Measurements from ENCODE around the gene SERGEF.

The SERGEF gene

DNA sequence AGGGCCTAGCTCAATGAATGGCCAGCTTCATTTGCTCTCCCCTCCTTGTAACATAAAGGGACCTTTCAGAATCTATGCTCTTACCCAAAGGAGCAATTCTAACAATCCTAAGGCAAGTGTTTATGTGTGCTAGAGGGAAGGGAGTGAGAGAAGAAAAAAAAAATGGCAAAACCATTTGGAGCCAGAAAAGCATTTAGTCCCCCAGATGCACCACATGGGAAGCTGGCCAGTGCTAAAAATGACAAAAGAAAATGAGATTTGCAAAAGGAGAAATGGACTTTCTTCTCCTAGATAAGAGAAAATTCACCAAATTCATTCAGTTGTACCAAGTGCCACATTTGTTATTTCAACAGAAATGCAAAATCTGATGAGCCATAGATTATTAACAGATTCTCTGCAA is 52.8 kb downstream of the SERGEF start:
- in situ Hi-C loops (cut with HindIII; ENCODE audit: low pct_unique_long_range_greater_than_20kb, low sequenced_read_pairs) = no loop called here
- no peak for TF ChIP-seq JUND (IDR thresholded peaks at IDR 0.05; ENCODE audit: low read depth)
- DNase-seq (ENCODE audit: low read depth in 1 of 2, low spot score in 1 of 2) = no peak

DNA sequence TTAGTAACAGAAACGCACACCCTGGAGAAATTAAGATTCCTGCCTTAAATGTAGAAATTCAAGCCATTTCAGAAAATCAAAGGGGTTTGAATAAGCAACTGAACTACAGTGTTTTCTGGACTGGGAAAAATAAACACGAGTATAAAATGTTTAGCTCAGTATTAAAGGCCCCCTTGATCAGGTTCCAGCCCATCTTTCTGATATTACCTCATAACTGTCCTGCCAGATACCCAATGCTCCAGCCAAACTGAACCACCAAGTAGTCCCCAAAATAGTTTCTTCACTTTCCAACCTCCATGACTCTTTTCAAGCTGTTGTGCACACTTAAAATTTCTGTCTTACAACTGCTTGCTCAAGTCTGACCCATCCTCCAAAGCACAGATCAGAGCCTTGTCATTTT is 54.4 kb downstream of the SERGEF start:
- TF ChIP-seq JUND (IDR thresholded peaks at IDR 0.05; ENCODE audit: low read depth) = no peak
- no peak for DNase-seq (ENCODE audit: low read depth in 1 of 2, low spot score in 1 of 2)
- in situ Hi-C loops (cut with HindIII; ENCODE audit: low pct_unique_long_range_greater_than_20kb, low sequenced_read_pairs) = no loop called here

DNA sequence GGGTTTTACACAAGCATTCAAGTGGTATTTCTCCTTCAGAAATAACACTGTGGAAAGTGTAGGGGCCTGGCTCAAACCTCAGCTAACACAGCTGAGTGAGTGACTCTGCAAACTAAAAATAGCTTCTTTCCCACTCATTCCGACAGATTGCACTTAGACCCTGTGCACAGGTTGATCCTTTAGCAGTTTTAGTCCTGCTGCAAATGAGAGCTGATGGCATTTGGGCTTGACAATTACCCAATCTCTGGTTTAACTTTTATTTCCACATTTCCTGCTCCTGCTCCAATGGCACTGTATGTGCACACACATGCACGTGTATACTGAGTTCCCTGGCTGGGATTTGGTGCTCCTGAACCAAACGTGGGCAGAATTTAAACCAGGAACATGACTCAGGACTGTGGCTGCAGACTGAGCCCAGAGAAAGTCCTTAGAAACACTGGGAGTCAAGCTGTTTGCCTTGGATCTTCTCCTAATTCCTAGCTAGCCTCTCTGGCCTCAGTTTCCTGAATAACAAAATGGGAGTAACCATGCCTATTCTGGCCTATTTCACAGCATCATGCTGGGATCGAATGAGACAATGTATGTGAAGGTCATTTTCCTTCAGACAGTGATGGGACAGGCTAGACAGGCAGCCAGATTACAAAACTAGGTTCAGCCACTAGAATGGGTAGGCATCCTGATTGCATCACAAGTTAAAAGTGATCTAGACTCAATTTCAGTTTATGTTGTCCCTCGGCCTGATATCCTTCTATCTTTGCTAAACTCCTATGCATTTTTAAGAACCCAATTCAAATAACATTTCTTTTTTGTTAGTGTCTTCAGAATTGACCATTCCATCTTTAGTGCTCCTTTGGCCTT is 58.2 kb downstream of the SERGEF start:
- no peak for DNase-seq (ENCODE audit: low read depth in 1 of 2, low spot score in 1 of 2)
- in situ Hi-C loops (cut with HindIII; ENCODE audit: low pct_unique_long_range_greater_than_20kb, low sequenced_read_pairs) = no loop called here
- TF ChIP-seq JUND (IDR thresholded peaks at IDR 0.05; ENCODE audit: low read depth) = no peak

DNA sequence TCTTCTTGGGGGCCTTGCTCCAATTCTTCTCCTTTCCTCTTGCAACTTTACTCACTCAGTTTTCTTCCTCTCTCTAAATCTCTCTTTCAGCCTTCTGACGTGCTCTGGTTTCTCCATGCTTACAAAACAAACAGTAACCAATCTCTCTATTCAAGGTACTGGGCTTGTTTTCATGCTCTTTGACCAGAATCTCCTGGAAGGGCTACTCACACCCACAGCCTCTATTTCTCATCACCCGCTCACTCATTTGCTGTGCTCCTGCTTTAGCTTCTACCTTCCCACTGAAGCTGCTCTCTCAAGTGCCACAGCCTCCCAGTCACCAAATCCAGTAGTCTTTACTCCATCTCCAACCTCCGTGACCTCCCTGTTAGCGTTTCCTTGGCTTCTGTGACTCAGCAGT is 60.4 kb downstream of the SERGEF start:
- in situ Hi-C loops (cut with HindIII; ENCODE audit: low pct_unique_long_range_greater_than_20kb, low sequenced_read_pairs) = no loop called here

DNA sequence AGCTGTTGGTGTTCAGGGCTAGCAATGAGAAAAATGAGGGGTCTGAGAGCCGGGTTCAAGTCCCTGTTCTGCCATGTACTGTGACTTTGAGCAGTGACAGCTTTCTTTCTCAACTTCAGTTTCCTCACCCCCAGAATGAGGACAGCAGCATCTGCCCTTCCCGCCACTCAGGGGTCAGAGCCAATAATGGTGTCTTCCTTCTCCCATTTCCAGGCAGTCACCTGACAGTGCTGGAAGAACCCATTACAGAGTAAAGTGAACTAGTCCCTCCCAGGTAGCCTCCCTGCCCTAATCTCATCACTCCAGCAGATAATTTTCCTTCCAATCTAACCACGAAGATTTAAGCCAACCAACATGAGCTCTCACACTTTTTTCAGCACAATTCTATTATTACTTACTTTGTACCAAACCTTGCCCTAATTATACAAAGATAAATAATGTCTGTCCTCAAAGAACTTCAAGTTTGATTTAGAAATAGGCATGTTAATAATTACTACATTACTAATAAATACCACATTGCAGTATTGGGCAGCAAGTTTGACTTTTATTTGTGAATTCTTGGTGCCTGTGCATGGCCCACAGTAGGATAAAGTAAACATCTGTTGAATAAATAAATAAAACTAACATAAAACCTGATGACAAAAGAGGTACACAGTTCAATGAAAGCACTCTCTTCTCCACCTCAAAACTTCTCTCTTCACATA is 61.0 kb downstream of the SERGEF start:
- no peak for DNase-seq (ENCODE audit: low read depth in 1 of 2, low spot score in 1 of 2)
- in situ Hi-C loops (cut with HindIII; ENCODE audit: low pct_unique_long_range_greater_than_20kb, low sequenced_read_pairs) = no loop called here
- TF ChIP-seq JUND (IDR thresholded peaks at IDR 0.05; ENCODE audit: low read depth) = no peak

More for the DNA sequence above, 60.4 kb downstream of the SERGEF start:
- TF ChIP-seq JUND (IDR thresholded peaks at IDR 0.05; ENCODE audit: low read depth) = no peak
- no peak for DNase-seq (ENCODE audit: low read depth in 1 of 2, low spot score in 1 of 2)

DNA sequence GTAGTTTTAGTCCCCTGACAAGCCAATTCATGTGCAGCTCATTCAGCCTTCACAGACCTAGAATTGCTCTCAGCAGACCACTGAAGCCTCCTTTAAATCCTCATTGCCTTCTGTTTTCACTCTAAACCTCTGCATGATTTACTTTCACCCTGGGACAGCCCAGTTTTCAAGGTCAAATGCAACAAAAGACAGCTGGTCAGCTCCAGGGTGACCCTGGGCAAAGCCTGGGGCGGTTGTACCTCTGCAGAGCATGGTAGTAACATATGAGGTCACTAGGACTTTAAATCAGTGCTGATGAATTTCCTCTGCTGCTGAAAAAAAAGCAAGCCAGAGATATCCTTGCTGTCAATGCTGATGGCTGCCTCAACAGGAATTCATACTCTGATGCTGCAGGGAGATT is 62.2 kb downstream of the SERGEF start:
- no peak for DNase-seq (ENCODE audit: low read depth in 1 of 2, low spot score in 1 of 2)
- no peak for TF ChIP-seq JUND (IDR thresholded peaks at IDR 0.05; ENCODE audit: low read depth)
- in situ Hi-C loops (cut with HindIII; ENCODE audit: low pct_unique_long_range_greater_than_20kb, low sequenced_read_pairs) = no loop called here

DNA sequence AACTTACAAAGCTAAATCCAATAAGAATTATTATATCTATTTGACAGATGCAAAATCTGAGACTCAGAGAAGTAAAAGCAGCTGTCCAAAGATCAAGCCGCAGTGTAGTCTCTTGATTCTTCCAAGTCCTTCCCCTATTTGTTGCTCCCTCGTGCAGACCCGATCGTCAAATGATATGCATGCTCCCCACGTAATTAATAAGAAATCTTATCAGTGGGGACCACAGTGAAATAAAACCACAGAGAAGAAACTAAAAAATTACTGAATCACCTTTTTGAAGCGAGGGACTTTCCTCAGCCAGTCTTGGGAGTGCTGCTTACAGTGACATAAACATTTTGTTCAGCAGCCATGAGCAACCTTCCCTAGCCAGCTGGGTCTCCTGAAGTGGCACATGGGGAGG is 64.6 kb downstream of the SERGEF start:
- TF ChIP-seq JUND (IDR thresholded peaks at IDR 0.05; ENCODE audit: low read depth) = no peak
- in situ Hi-C loops (cut with HindIII; ENCODE audit: low pct_unique_long_range_greater_than_20kb, low sequenced_read_pairs) = no loop called here
- DNase-seq (ENCODE audit: low read depth in 1 of 2, low spot score in 1 of 2) = no peak

DNA sequence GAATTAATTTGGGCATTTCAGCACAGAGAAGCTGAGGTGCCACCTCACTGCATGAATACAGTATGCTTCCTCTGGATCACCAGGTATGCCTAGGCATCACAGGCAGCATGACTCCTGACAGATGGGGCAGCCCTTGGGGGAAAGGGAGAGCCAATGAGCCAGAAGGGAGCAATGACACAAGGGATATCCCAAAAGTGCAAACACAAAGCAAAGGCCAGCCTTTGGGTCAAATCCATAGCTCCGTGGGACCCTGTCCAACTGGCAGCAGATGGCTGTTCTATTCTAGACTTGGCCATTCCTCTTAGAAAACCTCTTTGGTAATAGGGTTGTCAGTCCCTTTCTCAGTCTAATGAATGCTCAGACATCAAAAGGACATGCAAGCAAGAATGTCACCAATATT is 73.3 kb downstream of the SERGEF start:
- DNase-seq (ENCODE audit: low read depth in 1 of 2, low spot score in 1 of 2) = no peak
- no peak for TF ChIP-seq JUND (IDR thresholded peaks at IDR 0.05; ENCODE audit: low read depth)
- in situ Hi-C loops (cut with HindIII; ENCODE audit: low pct_unique_long_range_greater_than_20kb, low sequenced_read_pairs) = no loop called here

DNA sequence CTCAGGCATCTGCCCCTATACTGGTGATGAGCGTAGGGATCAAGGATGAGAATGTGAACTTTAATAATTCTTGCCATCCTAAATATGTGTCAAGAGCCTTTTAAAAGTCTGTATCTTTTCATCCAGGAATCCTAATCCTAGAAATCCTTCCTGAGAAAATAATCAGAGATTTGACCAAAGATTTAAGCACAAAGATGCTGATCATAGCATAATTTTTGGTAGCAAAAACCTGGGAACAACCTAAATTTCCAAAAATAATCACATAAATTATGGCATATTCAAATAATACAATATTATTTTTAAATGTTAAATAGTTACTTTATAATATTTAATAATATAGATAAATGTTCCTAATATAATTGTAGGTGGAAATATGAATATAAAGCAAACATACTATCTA is 76.1 kb downstream of the SERGEF start:
- TF ChIP-seq JUND (IDR thresholded peaks at IDR 0.05; ENCODE audit: low read depth) = no peak
- DNase-seq (ENCODE audit: low read depth in 1 of 2, low spot score in 1 of 2) = no peak

DNA sequence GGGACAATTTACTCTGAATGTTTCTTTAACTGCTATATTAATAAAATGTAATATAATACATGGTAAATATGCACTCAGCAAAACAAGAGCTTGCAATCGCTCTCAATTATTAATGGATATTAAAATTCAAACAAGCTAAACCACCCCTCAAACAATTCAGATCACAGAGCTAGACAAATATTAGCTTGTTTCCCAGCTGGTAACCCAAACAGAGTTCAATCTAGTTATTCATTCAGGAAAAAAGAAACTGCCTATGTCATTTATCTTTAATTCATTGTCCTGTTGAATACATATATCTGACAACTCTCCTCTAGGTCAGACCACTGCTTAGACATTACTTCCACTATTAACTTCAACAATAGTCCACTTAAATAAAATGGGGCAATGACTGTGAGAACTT is 78.7 kb downstream of the SERGEF start:
- TF ChIP-seq JUND (IDR thresholded peaks at IDR 0.05; ENCODE audit: low read depth) = no peak
- in situ Hi-C loops (cut with HindIII; ENCODE audit: low pct_unique_long_range_greater_than_20kb, low sequenced_read_pairs) = no loop called here
- no peak for DNase-seq (ENCODE audit: low read depth in 1 of 2, low spot score in 1 of 2)

More for the DNA sequence above, 76.1 kb downstream of the SERGEF start:
- in situ Hi-C loops (cut with HindIII; ENCODE audit: low pct_unique_long_range_greater_than_20kb, low sequenced_read_pairs) = no loop called here

DNA sequence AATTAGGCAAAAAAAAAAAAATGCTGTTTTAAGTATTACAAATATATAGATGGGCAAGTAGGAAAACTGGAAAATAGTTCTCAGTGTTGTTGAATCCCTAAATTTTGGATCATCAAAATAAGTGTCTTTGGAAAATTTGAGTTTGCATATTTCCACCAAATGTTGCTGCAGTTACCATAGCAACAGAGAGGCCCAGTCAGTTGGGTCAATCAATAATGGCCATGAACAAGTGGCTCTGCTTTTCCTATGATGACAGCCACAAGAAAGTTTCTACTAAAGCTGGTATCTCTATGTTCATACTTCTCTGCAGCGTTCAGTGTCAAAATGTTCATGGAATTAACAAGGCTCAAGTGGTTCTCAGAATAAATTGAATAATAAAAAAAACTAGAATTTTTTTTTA is 79.1 kb downstream of the SERGEF start:
- in situ Hi-C loops (cut with HindIII; ENCODE audit: low pct_unique_long_range_greater_than_20kb, low sequenced_read_pairs) = no loop called here
- no peak for DNase-seq (ENCODE audit: low read depth in 1 of 2, low spot score in 1 of 2)
- no peak for TF ChIP-seq JUND (IDR thresholded peaks at IDR 0.05; ENCODE audit: low read depth)

DNA sequence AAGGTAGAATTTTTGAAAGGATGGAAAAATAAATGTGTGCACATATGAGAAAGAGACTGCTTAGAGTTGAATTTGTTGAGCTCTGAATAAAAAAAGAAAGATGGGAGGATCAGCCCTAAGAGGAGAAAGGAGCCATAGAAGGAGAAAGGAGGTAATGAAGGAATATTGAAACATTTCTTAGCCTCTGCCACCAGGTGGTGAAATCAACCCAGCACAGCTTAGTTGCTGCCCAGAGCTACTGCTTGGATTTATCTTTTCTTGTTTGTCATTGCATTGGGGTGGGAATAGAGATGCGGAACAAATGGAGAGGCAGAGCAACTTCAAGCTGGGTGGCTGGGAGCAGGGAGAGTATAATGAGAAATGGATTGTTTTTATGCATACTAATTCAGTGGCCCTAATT is 80.4 kb downstream of the SERGEF start:
- no peak for TF ChIP-seq JUND (IDR thresholded peaks at IDR 0.05; ENCODE audit: low read depth)
- no peak for DNase-seq (ENCODE audit: low read depth in 1 of 2, low spot score in 1 of 2)
- in situ Hi-C loops (cut with HindIII; ENCODE audit: low pct_unique_long_range_greater_than_20kb, low sequenced_read_pairs) = no loop called here

DNA sequence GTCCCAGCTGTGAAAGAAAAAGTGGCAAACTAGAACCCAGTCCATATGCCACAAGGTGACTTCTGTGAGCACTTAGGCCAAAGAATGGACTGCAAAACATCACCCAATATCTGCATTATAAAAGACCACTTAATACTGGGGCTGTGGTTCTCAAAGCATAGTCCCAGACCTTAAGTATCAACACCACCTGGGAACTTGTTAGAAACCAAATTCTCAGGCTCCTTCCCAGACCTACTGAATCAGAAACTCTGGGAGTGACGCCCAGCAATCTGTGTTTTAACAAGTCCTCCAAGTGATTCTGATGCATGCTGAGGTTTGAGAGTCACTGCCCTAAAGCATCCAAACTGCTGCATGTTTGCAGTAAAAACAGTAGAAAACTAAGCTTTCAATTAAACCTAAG is 81.3 kb downstream of the SERGEF start:
- no peak for DNase-seq (ENCODE audit: low read depth in 1 of 2, low spot score in 1 of 2)
- in situ Hi-C loops (cut with HindIII; ENCODE audit: low pct_unique_long_range_greater_than_20kb, low sequenced_read_pairs) = no loop called here
- no peak for TF ChIP-seq JUND (IDR thresholded peaks at IDR 0.05; ENCODE audit: low read depth)
